ENCODE measurements around the gene DPAGT1.

DNA sequence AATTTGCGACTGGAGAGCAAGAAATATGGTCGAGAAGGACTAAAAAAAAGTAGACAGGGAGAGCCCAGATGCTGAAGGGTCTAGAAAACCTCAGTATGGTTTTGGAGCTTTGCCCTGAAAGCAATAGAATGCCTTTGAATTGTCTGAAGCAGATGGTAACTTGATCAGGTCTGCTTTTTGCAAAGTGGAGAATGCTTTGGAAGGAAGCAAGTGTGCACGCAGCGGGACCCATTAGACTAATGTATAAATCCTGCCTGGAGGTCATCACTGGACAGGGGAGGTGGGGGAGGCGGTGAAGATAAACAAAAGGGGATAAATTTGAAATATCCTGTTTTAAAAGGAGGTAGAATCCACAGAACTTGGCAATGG lies 19.0 kb upstream of the DPAGT1 start:
- no peak for TF ChIP-seq POLR2A (IDR thresholded peaks at IDR 0.05)
- TF ChIP-seq, protein P1, sequence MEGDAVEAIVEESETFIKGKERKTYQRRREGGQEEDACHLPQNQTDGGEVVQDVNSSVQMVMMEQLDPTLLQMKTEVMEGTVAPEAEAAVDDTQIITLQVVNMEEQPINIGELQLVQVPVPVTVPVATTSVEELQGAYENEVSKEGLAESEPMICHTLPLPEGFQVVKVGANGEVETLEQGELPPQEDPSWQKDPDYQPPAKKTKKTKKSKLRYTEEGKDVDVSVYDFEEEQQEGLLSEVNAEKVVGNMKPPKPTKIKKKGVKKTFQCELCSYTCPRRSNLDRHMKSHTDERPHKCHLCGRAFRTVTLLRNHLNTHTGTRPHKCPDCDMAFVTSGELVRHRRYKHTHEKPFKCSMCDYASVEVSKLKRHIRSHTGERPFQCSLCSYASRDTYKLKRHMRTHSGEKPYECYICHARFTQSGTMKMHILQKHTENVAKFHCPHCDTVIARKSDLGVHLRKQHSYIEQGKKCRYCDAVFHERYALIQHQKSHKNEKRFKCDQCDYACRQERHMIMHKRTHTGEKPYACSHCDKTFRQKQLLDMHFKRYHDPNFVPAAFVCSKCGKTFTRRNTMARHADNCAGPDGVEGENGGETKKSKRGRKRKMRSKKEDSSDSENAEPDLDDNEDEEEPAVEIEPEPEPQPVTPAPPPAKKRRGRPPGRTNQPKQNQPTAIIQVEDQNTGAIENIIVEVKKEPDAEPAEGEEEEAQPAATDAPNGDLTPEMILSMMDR (IDR thresholded peaks at IDR 0.05) = no peak
